ENCODE measurements around the gene NCAPG2. TPM values are rescaled to one million over a fixed set of nuclear protein-coding genes. Genes with fewer than 3 reads are reported as not detected.

NCAPG2 gene
- total and polyA plus RNA-seq, 2 donors from 2014 or later = 1.3 to 6.3 TPM

DNA sequence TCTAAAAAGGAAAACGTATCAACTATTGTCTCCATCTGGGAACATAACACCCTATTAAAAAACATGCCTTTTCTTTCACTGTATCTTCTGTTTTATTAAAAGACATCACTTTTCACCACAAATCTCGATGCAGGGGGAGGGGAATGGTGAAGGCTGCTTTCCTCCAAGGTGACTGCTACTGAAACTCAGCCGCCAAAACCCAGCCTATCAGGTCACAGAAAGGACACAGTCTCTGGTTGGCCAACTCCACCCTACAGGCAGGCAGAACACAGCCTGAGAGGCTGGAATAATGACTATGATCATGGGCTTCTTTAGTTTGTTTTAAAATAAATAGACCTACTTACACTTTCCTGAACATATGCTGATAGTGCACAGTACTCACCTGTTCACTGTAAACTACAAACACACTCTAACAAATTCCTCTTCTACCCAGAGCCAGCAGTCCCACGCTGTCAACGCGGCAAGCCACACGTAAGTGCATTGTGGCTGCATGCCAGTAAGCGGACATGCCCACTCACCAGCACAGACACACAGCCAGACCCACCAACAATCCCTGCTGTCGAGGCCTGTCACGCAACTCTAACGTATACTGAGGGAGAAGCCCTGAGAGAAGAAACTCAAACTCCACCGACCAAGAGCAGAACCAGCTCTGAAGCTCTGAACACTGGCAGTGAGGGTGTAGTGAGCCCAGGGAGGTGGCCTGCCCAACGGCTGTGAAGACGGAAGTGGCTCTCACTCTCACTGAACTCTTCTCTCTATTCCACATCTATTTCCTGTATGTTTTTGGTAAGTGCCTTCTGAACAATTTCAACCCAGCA lies 41.8 kb downstream of the NCAPG2 start:
- no peak for DNase-seq
- no peak overlapping the region for H3K4me3 ChIP-seq (ENCODE audit: low read length in 3 of 3)
- intact Hi-C loops (cut with DNase I) = no loop called here
- H3K27me3 ChIP-seq (ENCODE audit: control insufficient read depth, insufficient read depth, low read length) = no peaks in the 10 kb centered on the region
- H3K36me3 ChIP-seq (ENCODE audit: control insufficient read depth in 2 of 3, insufficient read depth in 3 of 3, low read length in 3 of 3) = no peaks in the 10 kb centered on the region
- FAIRE-seq = no peak
- no peak overlapping the region for H3K9ac ChIP-seq (ENCODE audit: low read length in 3 of 3)
- no peaks in the 10 kb centered on the region for H3K9me3 ChIP-seq (ENCODE audit: control insufficient read depth in 2 of 3, insufficient read depth in 1 of 3, low read length in 3 of 3)
- H3K27ac ChIP-seq (ENCODE audit: low read depth in 2 of 2, low read length in 2 of 2) = no peak overlapping the region
- H3K4me1 ChIP-seq (ENCODE audit: control insufficient read depth in 2 of 3, insufficient read depth in 2 of 3, low read depth in 1 of 3, low read length in 3 of 3) = no peaks in the 10 kb centered on the region
- no peak for TF ChIP-seq CTCF (IDR thresholded peaks at IDR 0.05; ENCODE audit: borderline replicate concordance, extremely low read depth, insufficient read depth)

DNA sequence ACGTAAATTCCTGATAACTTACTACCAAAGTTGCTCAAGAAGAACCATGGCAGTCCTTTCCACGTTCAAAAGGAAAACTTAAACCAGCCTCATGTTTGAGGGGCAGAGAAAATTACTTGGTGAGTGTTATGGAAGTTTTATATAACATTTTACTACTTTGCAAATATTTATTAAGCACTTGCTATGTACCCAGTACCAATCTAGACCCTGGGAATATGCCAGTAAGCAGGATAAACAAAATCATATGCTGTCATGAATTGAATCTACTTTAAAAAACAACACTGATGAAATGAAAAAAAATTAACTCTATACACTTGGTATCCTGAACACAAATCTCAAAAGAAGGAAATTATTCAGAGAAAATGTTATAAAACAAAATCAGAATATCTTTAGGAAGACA lies 46.1 kb downstream of the NCAPG2 start:
- H3K4me3 ChIP-seq (ENCODE audit: low read length in 3 of 3) = no peak overlapping the region
- H3K27ac ChIP-seq (ENCODE audit: low read depth in 2 of 2, low read length in 2 of 2) = no peak overlapping the region
- H3K9me3 ChIP-seq (ENCODE audit: control insufficient read depth in 2 of 3, insufficient read depth in 1 of 3, low read length in 3 of 3) = no peaks in the 10 kb centered on the region
- DNase-seq = no peak
- intact Hi-C loops (cut with DNase I) = no loop called here
- H3K9ac ChIP-seq (ENCODE audit: low read length in 3 of 3) = no peak overlapping the region
- no peak for FAIRE-seq
- H3K4me1 ChIP-seq (ENCODE audit: control insufficient read depth in 2 of 3, insufficient read depth in 2 of 3, low read depth in 1 of 3, low read length in 3 of 3) = no peaks in the 10 kb centered on the region
- H3K36me3 ChIP-seq (ENCODE audit: control insufficient read depth in 2 of 3, insufficient read depth in 3 of 3, low read length in 3 of 3) = no peaks in the 10 kb centered on the region
- H3K27me3 ChIP-seq (ENCODE audit: control insufficient read depth, insufficient read depth, low read length) = no peaks in the 10 kb centered on the region
- no peak for TF ChIP-seq CTCF (IDR thresholded peaks at IDR 0.05; ENCODE audit: borderline replicate concordance, extremely low read depth, insufficient read depth)

- Histone ChIP-seq H3K27ac (ENCODE audit: low read depth in 2 of 2, low read length in 2 of 2) (no peak overlapping the region), H3K4me3 (ENCODE audit: low read length in 3 of 3) (no peak overlapping the region), H3K4me1 (ENCODE audit: control insufficient read depth in 2 of 3, insufficient read depth in 2 of 3, low read depth in 1 of 3, low read length in 3 of 3) (no peaks in the 10 kb centered on the region), H3K9ac (ENCODE audit: low read length in 3 of 3) (no peak overlapping the region), H3K36me3 (ENCODE audit: control insufficient read depth in 2 of 3, insufficient read depth in 3 of 3, low read length in 3 of 3) (no peaks in the 10 kb centered on the region), H3K9me3 (ENCODE audit: control insufficient read depth in 2 of 3, insufficient read depth in 1 of 3, low read length in 3 of 3) (no peaks in the 10 kb centered on the region), H3K27me3 (ENCODE audit: control insufficient read depth, insufficient read depth, low read length) (no peaks in the 10 kb centered on the region)
- TF ChIP-seq CTCF (IDR thresholded peaks at IDR 0.05; ENCODE audit: borderline replicate concordance, extremely low read depth, insufficient read depth) = no peak
- DNase-seq (no peak), FAIRE-seq (no peak)
- intact Hi-C loops (cut with DNase I) = no loop called here
Measured at GRCh38 chr7:158657189-158657746, 47.3 kb downstream of the NCAPG2 start.
